Measurements from ENCODE around the gene AMMECR1.

The AMMECR1 gene

DNA sequence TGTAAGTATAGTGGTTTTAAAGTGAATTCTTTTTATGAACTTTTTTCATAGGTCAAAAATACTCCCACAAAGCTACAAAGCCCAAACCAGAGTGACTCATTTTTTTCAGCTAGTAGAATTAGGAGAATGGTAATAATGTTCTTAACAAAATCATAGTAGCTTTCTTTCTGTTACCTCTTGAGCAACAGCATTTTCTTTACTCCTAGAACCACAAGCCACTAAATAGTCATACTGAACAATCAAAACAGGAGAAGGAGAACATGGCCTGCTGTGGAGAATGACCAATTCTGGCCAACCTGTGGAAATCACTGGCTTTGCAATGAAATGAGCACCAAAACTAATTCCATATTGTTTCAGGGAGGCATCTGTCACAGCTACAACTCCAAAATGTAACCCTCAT lies 112.9 kb downstream of the AMMECR1 start:
- no peak for DNase-seq

DNA sequence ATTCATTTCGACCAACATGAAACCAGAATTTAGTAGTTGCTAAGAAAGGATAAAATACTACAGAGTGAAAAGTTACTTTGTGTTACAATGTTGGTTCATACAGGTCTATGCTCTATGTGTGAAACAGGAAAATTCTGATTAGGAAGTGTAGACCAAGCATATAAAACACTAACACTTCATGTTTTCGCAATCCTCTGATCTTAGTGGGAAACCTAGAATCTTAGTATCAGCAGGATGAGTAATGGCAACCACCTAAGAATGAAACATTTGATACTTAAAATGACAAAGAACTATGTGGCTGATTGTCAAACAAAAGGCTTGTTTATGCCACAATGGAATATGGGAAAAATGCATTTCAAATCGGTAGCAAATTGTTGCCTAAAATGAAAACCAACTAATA lies 116.1 kb downstream of the AMMECR1 start:
- DNase-seq, result no peak

DNA sequence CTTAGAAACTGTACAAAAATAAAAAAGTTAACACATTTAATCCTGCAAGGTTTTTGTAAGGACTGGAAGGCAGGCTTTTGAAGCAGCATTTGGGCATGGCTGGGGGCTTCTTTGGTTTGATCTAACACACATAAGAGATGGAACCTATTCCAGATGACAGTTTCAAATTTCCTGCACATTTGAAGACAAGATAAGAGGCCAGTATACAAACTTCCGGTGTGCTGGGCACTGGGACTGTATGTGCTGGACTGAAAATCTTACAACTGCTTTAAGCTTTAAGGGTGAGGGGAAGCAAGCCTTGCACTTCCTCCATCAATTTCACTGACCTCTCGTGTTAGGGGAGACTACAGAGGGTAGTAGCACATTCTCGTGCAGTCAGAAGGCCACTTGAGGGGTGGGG lies 122.9 kb downstream of the AMMECR1 start:
- DNase-seq, result no peak

DNA sequence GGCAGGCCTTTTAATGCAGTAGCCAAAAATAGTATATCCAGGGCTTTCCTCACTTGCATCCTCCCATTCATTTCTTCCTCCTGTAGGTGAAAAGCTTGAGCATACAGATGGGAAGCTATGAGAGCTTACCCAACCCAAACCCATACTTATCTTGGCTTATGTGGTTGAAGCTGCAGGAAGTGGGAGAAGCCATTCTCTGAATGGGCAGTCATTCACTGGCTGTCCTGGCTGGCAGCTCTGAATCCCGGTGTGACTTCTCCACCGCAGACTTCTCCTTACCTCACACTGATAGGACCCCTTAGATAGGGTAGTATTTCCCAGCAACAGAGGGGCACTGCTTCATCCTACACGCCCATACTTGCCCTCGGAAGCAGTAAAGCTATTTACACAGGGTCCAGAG lies 125.4 kb downstream of the AMMECR1 start:
- DNase-seq, result no peak

DNA sequence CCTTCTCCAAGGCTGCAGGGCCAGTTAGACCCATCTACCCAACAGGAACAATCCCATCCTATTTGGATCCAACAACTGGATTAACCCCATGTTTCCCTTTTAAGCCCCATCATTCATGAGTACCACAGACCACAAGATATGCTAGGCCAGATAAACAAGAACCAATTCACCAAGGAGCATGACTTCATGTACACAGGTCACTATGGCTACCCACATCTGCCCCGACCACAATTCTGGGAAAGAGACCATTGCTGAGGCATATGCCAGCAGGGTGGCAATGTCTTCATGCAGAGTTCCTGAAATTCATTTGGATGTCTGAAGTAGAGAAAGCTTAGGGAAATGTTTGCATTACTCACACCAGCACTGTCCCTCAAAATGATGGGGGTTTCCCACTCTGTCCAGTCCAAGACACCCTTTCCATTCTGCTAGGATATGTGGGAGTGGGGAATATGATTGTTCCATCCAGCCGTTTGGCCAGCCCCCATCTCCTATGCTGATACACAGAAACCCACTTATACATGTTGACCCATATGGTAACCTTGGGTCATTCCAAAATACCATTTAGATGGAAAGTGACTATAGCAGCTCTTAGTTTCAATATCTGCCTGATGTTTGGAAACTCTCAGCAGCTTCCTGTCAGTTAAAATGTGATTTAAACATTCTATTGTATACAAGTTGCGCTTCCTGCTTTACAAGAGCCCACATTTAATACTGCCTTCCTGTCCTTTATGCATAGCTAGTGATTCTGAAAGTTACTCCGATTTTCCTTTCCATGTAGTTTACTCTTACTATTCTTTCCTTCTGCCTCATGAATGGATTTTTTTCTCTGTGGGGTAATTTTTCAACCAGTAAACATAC lies 129.0 kb downstream of the AMMECR1 start:
- DNase-seq, result no peak

DNA sequence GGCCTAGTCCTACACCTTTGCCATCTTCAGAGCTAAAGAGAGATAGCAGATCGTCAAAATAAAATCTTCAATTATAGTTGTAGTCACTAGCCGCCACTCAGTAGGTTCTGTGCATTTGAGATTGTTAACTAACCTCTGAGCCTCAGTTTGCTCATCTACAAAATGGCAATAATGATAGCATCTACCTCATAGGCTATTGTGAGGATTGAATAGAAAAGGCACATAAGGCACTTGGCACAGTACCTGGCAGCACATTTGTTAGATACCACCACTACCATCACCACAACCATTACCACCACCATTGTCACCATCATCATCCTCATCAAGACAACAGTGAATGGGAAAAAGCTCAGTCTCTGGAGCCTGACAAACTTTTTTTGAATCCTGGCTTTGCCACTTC lies 134.6 kb downstream of the AMMECR1 start:
- no peak for DNase-seq

DNA sequence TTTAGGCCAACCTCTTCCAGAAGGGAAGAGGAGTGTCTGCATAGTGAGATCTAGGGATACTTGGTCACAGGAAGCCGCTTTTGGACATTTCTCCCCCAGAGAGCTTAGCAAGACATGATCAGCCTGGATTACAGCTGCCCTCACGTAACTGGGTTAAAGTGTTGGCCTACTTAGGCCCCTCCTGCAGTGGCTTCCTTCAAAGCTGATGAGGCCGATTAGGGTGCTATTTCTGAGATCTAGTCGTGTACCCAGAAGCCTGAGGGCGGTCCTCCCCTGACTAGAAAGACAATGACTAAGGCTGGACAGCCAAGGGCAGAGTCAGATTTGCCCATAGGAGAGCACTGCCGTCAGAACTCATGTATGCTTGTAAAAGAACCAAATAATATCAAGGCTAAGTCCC lies 135.0 kb downstream of the AMMECR1 start:
- no peak for DNase-seq

DNA sequence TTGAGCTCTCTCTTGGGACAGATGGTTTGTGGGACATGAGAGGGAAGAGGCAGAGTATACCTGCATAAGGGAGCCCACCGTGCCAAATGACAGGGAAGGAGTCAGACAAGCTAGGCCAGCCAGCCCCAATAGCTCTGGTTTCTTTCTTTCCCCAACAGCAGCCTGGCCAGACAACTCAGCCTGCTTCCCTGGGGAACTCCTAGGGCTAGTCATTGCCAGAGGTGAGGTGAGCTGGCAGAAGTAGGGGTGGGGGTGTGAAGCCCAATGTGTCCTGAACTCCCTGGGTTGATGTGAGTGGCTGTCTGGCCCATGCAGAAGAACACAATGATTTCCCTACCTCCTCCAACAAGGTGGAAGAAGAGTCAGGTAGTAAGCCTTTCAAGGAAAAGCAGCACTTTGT lies 135.5 kb downstream of the AMMECR1 start:
- DNase-seq, result no peak

DNA sequence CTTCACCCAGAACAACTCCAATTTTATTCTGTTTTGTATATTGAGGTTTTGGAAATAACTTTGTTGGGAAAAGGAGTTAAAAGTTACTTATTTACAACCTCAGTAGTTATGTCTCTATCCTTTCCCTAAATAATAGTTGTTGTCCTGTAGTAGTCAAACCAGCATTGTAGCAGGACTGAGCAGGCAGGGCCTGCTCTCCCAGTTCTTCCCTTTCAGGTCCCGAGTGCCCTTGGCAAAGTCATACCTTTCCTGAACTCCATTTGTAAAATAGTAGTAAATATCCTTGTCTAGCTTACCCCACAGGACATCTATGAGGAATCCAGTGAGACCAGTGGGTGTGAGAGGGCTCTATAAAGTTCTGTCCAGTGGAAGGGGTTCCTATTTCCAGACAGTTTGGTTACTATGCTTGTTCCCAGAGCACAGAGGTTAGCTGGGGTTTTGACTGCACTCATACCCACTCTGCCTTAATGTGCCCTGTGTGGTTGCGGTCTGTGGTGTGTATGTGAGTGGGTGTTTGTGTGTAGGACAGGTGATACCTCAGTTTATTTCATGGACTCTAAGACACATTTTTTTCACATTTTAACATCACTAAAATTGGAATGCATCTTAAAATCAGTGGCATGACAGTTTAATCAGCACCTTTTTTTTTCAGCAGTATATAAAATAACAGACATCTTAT lies 136.3 kb downstream of the AMMECR1 start:
- no peak for DNase-seq

DNA sequence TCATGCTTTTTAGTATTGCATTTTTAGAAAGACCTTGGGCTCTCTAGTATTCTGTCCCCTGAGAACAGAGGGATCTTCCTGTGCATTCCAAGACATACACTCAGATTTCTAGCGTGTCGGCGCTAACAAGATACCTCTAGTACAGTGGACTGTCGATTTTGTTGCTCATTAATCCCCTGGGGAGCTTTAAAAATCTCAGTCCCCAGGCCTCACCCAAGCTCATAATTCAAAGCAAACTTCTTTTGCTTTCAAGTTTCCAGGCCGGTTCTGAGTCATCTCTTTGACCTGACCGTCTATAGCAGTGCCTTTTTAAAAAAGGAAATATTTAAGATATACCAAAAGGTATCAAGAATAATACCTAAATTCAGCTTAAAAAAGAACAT lies 137.0 kb downstream of the AMMECR1 start:
- no peak for DNase-seq

DNA sequence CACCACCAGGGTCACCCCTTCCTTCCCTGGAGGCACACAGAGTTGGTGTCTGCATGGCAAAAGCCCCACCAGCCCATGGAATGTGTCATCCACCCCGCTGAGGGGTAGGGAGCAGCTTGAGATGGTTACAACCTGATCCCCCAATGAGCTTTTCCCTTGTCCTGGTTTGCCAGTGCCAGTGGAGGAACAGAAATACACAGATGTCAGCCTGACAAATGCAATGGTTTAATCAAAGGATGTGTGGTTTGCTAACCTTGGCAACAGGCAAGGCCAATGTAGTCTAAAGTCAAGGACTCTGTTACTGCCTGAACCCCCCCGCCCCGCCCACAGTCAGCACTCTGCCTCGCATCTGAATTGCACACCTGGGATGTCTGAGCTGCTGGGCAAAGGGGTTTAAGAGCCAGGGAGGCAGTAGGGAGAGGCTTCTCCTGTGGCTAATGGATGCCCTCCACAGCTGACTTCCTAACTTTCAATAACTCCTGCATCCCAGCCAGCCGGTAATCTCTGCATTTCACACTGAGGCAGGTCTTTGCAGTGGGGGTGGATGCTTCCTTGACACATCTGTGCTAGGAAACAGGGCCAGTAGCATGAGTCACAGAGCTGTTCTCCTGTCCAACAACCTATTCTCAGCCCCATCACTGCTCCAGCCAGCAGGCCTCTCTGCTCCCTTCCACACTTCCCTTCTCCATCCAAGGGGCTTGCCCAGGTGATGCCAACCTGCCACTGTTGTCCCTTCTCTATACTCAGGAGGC lies 137.5 kb downstream of the AMMECR1 start:
- DNase-seq, result no peak

DNA sequence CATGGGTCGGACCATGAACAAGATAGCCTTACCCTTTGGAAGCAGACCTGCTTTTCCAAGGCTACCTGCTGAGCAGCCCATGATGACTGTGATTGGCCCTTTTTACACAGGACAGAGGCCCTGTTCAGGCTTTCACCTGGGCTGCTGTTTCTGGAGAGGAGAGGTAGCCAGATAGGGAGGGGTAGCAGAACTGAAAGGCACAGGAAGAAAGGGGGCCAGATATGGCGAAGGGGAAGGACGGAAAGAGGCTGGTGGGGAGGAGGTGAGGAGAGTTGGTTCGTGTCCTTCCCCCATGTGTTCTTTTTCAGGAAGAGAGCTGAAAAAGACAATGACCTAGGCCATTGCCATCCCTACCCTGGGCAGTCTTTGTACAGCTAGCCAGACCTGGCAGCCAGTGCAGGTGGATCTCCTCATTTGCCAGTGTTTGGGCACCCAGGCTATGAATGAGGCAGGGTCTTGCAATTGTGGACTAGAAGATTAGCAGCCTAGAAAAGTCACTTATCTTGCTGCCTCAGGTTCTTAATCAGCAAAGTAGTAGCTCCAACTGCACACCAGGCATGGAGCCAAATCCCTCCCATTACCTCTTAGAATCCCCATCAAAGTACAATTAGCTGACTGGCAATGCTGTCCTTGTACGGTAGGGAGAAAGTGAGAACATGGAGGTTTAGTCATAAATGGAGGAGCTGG lies 139.6 kb downstream of the AMMECR1 start:
- DNase-seq, result no peak

DNA sequence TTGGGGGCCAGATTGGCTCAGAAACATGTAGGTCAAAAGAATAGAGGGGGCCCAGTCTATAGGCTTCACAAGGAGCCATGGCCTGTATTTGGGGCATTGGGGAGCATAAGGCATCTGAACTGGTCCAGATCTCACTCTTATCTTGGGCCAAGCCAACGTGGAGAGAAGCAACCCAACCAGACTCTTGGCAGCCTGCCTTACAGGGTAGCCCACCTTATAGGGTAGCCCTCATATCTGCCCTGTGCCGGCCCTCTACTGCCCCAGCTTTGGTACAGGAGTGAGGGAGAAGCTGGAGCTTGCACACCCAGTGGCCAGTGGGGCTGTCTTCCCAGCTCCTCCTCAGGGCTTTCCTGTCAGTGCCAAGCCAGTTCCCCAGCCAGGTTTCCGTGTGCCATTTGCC lies 142.2 kb downstream of the AMMECR1 start:
- DNase-seq, result no peak

DNA sequence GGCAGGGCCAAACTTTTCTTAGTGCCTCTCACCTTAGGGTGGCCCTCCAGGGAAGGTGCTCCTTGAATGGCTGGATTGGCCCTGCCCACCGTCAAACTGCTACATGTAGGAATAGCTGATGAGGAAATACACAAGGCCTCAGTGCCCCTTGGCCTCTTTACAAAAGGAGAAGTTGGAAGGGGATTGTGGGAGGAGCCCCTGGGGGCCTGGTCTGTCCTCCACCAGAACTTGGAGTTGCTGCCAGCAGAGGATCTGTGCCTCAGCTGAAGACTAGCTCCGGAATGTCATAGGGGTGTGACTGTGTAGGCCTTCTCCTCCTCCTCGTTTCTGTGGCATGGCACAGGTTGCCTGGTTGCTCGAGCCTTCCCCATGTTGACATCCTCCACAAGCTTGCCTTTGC lies 142.7 kb downstream of the AMMECR1 start:
- no peak for DNase-seq

DNA sequence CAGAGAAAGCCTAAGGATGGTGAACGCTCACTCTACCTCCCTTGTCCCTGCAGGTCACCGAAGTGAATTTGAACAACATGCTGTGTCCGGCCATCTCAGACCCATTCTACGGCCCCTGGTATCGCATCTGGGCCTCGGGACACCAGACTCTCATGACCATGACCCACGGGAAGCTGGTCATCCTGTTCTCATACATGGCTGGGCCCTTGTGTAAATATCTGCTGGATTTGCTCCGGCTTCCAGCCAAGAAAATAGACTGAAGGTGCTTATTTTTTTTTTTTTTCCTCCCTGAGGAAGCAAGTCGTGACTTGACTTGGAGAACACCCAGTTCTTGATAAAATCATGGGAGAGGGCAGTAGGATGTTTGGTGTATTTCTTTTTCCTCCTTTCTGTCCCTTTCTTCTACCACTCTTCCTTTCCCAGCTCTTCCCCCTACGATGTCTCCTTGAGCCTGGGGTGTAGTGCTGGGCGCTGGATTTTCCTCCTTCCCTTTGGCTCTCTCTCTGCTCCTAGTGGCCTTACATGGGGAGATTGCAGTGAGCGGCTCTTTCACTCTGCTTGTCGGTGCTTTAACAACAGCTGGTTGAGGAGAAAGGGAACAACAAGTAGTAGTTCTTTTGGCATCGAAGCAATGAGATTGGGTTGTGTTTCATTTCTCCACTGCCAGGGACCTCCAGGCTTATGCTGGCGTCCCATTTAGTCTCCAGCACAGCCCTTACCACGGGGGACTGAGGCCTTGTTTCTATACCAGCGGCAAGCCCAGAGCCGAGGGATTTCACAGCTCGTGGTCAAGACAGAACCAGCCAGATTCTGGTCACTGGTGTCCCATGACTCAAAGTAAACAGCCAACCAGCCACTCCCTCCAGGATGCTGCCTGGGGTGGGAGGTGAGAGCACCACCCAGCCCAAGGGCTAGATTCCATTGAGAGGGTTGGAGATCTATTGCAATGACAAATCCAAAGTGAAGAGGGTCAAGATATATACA lies 144.4 kb downstream of the AMMECR1 start:
- DNase-seq, result no peak

DNA sequence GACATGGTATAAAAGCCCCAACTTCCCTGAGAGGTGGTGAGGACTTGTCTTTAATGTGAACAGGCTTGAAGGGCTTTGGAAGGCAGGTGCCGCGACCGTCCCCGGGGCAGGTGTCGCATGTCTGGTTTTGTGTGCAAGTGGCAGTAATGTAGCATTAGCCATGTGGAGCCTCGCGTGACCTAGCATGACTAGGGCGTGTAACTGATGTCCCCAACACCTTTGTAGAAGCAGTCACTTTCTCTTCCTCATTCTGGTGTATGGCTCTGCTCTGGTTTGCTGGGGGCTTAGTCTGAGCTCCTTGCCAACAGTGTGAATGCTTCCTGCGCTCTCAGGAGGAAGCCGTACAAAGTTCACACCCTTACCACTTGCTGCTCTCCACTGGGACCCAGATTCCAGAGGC lies 145.7 kb downstream of the AMMECR1 start:
- DNase-seq, result peak; percentile 61

DNA sequence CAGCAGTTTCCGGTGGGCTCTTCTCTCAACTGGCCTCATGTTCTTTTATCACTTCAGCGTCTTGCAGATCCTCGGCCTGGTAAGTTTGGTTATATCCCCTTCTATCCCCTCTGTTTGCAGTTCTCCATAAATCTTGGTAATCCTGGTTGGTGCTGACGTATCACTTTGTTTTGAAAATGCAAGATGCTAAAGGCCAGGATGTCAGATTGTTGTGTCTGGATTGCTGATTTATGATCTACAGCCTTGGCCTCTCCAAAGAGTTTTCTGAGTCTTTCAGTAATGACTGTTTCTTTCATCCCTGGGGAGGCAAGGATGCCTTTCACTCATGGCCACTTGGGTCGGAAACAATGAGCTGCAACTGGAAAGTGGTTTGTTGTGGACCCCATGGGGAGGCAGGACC lies 146.4 kb downstream of the AMMECR1 start:
- DNase-seq, result no peak

DNA sequence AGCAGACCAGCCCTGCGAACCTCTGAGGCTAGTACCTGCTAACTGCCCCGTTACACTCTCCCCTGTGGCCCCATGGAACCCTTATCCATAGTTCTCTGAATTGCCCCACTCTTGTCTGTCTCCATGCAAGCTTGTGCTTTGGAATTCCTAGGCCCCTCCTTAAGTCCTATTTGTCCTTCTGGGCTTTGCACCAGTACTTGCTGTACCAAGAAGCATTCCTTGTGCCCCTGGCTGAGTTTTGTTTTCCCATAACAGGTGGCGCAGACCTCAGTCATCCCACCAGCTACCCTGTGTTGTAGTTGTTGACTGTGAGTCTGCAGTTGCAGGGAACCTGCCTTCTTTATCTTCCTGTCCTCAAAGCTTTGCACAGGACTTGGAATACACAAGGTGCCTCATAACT lies 147.9 kb downstream of the AMMECR1 start:
- no peak for DNase-seq

DNA sequence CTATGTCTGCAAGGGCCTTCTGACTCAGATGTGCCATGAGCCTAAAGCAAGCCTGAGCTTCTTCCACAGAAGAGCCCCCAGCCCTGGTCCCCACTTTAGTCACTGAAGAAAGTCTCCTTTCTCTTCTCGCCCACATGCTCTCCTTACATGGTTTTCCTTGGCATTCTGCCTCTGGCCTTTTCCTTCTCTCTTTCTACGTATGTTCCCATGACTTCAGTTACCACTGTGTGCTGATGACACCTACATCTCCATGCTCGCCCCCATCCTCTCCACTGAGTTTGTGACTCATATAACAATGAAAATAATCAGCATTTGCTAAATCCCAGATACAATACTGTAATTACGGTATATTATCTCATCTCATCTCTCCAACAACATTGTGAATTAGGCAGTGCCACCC lies 149.3 kb downstream of the AMMECR1 start:
- no peak for DNase-seq

DNA sequence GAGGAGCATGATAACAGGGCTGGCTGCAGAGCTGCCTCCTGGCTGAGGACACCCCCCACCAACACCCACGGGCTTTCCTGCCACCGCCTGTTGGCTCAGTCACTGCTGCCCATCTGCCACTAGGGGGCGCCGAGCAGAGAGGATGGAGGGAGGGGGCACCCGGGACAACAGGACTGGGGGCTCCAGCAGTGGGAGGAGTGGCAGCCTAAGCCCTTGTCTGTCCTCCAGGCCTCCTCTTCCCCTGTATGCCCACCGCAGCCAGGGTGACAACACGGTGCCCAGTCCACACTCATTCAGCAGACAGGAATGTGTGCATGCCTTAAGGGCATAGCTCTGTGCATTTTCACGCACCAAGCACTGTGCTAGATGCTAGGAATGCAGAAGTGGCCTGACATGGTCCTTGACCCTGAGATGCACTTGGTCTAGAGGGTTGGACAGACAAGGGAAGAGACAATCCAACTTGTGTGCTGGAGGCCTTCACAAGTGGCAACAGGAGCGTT lies 149.9 kb downstream of the AMMECR1 start:
- DNase-seq, result peak; percentile 26

DNA sequence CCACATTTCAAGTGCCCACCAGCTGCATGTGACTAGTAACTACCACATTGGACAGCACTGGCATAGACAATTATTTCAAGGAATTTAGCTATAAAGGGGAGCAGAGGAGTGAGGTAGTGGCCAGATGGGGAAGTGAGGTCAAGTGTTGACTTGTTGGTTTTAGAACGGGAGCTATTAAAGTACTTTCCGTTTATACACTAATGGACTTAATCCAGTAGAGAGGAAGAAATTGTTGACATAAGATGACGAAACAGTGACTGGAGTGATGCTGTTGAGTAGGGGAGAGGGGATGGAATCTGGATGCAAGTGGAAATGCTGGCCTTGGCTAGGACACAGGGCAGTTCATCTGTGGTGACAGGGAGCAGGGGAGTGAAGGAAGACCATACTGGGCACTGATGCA lies 154.4 kb downstream of the AMMECR1 start:
- no peak for DNase-seq

DNA sequence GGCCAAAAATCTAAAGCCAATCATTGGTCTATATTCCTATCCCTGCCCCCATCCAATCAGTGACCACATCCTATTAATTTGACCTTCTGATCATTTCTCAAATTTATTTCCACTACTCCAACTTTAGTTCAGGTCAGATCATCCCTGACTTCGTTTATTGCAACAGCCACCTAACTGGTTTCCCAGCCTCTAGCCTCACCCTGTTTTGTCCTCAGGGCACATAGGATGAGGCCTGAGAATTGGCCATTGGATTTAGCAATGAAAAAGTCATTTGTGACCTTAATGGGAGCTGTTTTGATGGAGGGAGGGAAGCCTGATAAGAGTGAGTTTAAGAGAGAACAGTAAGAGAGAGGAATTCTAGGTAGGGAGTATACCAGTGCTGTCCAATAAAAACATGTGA lies 155.0 kb downstream of the AMMECR1 start:
- no peak for DNase-seq
